Type B pancreatic cell (in vitro differentiated cells): ENCODE results near the gene ANKRD12. TPM values are rescaled to one million over a fixed set of nuclear protein-coding genes. Genes with fewer than 3 reads are reported as not detected.

Experiments used
- DNase-seq: peaks from one replicate; pipeline ENCODE4 v3.0.0; 2021; ENCODE audit warnings: mixed read lengths; ENCODE audit not compliant: unreplicated experiment; ENCODE audit errors: extremely low spot score
- H3K27ac Mint-ChIP-seq: 2 replicates; pipeline ENCODE4 v1.8.0; 2021; ENCODE audit warnings: mild to moderate bottlenecking, mixed read lengths
- H3K27me3 Mint-ChIP-seq: 2 replicates; pipeline ENCODE4 v1.8.0; 2021; ENCODE audit warnings: mixed read lengths
- H3K36me3 Mint-ChIP-seq: 2 replicates; pipeline ENCODE4 v1.8.0; 2021; ENCODE audit warnings: mixed read lengths
- H3K4me1 Mint-ChIP-seq: one replicate; pipeline ENCODE4 v1.8.0; 2021; ENCODE audit warnings: mixed read lengths; ENCODE audit not compliant: unreplicated experiment
- H3K4me3 Mint-ChIP-seq: 2 replicates; pipeline ENCODE4 v1.8.0; 2021; ENCODE audit warnings: mild to moderate bottlenecking, mixed read lengths
- H3K9me3 Mint-ChIP-seq: 2 replicates; pipeline ENCODE4 v1.8.0; 2021; ENCODE audit warnings: mixed read lengths
- total RNA-seq: library from RNA; stranded (reverse); gene quantifications from 2 replicates; pipeline ENCODE4 v1.2.1, GENCODE V29; 2021; ENCODE audit warnings: low replicate concordance
- TF ChIP-seq, protein P1 (sequence below): fragments of 200-600 bp; sonication (generic); conservative IDR thresholded peaks from 2 replicates; pipeline ENCODE4 v1.5.0; 2021; ENCODE audit warnings: antibody characterized with exemption, mild to moderate bottlenecking

The ANKRD12 gene
- total RNA-seq, 1 donor from 2014 or later = 38.8 TPM

GRCh38 chr18:9330419-9330818 is 193.8 kb downstream of the ANKRD12 start:
- H3K27me3 Mint-ChIP-seq = peaks cover 7% of the 10 kb centered on the region
- DNase-seq = no peak
- no peak overlapping the region for H3K27ac Mint-ChIP-seq
- peaks cover 5% of the 10 kb centered on the region for H3K4me1 Mint-ChIP-seq
- H3K4me3 Mint-ChIP-seq = no peak overlapping the region
- TF ChIP-seq, protein P1, sequence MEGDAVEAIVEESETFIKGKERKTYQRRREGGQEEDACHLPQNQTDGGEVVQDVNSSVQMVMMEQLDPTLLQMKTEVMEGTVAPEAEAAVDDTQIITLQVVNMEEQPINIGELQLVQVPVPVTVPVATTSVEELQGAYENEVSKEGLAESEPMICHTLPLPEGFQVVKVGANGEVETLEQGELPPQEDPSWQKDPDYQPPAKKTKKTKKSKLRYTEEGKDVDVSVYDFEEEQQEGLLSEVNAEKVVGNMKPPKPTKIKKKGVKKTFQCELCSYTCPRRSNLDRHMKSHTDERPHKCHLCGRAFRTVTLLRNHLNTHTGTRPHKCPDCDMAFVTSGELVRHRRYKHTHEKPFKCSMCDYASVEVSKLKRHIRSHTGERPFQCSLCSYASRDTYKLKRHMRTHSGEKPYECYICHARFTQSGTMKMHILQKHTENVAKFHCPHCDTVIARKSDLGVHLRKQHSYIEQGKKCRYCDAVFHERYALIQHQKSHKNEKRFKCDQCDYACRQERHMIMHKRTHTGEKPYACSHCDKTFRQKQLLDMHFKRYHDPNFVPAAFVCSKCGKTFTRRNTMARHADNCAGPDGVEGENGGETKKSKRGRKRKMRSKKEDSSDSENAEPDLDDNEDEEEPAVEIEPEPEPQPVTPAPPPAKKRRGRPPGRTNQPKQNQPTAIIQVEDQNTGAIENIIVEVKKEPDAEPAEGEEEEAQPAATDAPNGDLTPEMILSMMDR = no peak
- peaks cover 11% of the 10 kb centered on the region for H3K9me3 Mint-ChIP-seq
- no peaks in the 10 kb centered on the region for H3K36me3 Mint-ChIP-seq

DNA sequence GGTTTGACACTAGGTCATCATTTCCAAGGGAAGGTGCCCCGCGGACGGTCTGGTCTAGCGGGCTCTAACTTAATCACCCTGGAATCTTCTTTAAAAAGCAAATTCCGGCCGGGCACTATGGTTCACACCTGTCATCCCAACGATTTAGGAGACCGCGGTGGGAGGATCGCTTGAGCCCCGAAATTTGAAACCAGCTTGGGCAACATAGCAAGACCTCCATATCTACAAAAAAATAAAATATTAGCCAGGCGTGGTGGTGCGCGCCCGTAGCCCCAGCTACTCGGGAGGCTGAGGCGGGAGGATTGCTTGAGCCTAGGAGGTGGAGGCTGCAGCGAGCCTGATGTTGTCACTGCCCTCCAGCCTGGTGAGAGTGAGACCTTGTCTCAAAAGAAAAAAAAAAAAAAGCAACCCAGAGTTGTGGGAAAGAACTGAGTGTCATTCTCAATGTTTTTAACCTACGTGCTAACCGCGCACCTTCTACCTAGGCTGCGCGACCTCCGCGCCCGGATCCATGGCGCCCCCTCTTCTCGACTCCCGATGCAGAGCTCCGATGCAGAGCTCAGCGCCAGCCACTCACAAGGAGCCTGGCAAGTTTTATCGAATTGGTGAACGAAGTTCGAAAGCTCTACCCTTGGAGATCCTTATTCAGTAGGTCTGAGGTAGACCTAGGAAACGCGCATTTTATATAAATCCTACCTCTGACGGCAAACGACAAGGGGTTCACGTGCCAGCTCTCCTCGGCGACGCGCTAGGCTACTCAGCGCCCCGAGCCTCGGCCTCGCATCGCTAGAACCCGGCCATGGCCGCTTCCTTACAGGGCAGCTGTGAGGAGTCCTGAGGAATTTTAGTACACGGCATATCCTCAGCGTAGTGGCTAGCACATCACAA is 197.1 kb downstream of the ANKRD12 start:
- TF ChIP-seq, protein P1 = no peak

GRCh38 chr18:9334329-9334972 is 197.9 kb downstream of the ANKRD12 start, which contains the start of gene TWSG1:
Gene TWSG1 (plus strand): TSS chr18:9334773. CDS start chr18:9337230, 2,457 bp downstream.
- Mint-ChIP-seq H3K27me3 (peaks cover 4% of the 10 kb centered on the region), H3K27ac (peak within 1 kb of the TSS; percentile 95), H3K4me1 (peaks cover 5% of the 10 kb centered on the region), H3K36me3 (peaks cover 11% of the 10 kb centered on the region), H3K9me3 (peaks cover 4% of the 10 kb centered on the region), H3K4me3 (peak within 1 kb of the TSS; percentile 98)
- peak; percentile 93 for DNase-seq
- TF ChIP-seq, protein P1 = peak; percentile 62

More for the DNA sequence above, 197.1 kb downstream of the ANKRD12 start:
- Mint-ChIP-seq H3K4me1 (peaks cover 5% of the 10 kb centered on the region), H3K27me3 (peaks cover 4% of the 10 kb centered on the region), H3K9me3 (peaks cover 8% of the 10 kb centered on the region), H3K4me3 (peak overlapping the region; percentile 98), H3K27ac (peak overlapping the region; percentile 95), H3K36me3 (peaks cover 10% of the 10 kb centered on the region)
- no peak for DNase-seq

GRCh38 chr18:9334973-9335696 is 198.6 kb downstream of the ANKRD12 start:
- Mint-ChIP-seq H3K9me3 (peaks cover 4% of the 10 kb centered on the region), H3K27ac (peak overlapping the region; percentile 79)
- no peak for DNase-seq

More at GRCh38 chr18:9334973-9335696, 198.6 kb downstream of the ANKRD12 start:
- H3K36me3 Mint-ChIP-seq = peaks cover 11% of the 10 kb centered on the region
- peak overlapping the region; percentile 98 for H3K4me3 Mint-ChIP-seq
- TF ChIP-seq, protein P1 = peak; percentile 62
- peaks cover 4% of the 10 kb centered on the region for H3K27me3 Mint-ChIP-seq
- H3K4me1 Mint-ChIP-seq = peaks cover 5% of the 10 kb centered on the region

Other genes starting within 250 kb of the ANKRD12 start
- gene NDUFV2, start 34.1 kb upstream of the ANKRD12 start, total RNA-seq = 122 and 135 TPM in 2 replicates
- gene TWSG1, start 198.0 kb downstream of the ANKRD12 start, total RNA-seq = 27.4 and 38.6 TPM in 2 replicates